HFF-Myc (cell line): ENCODE data around the gene OCIAD1.

Experiments used
- DNase-seq: peaks from one replicate; pipeline ENCODE4 v3.0.0-alpha.2; 2011; ENCODE audit warnings: low read depth; ENCODE audit errors: extremely low read depth
- H3K4me3 ChIP-seq: replicated peaks from 2 replicates; pipeline ENCODE4 v1.5.1; 2011; ENCODE audit warnings: low read depth, mild to moderate bottlenecking, control low read depth, low read length
- TF ChIP-seq, protein P1 (sequence below): IDR thresholded peaks from 2 replicates; pipeline ENCODE4 v1.5.1; 2012; ENCODE audit warnings: mild to moderate bottlenecking, low read depth, low read length, control low read depth; ENCODE audit errors: missing control alignments

Gene OCIAD1

DNA sequence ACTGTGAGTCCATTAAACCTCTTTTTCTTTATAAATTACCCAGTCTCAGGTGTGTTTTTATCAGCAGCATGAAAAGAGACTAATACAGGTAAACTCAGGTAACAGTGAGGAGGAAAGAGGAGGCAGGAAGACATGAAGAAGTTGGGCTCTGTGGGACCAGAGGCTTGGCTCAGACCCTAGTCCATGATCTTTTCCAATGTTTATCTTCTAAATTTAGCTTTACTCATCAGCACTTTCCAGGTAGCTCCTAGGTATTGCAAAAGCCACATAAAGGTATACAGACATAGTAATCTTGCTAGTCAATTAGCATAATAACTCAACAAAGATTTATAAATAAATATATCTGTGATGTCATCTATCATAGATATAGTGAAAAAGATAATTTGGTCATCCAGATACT, 39.6 kb upstream of the OCIAD1 start:
- TF ChIP-seq, protein P1, sequence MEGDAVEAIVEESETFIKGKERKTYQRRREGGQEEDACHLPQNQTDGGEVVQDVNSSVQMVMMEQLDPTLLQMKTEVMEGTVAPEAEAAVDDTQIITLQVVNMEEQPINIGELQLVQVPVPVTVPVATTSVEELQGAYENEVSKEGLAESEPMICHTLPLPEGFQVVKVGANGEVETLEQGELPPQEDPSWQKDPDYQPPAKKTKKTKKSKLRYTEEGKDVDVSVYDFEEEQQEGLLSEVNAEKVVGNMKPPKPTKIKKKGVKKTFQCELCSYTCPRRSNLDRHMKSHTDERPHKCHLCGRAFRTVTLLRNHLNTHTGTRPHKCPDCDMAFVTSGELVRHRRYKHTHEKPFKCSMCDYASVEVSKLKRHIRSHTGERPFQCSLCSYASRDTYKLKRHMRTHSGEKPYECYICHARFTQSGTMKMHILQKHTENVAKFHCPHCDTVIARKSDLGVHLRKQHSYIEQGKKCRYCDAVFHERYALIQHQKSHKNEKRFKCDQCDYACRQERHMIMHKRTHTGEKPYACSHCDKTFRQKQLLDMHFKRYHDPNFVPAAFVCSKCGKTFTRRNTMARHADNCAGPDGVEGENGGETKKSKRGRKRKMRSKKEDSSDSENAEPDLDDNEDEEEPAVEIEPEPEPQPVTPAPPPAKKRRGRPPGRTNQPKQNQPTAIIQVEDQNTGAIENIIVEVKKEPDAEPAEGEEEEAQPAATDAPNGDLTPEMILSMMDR: no peak
- no peak for DNase-seq
- H3K4me3 ChIP-seq: no peak overlapping the region

DNA sequence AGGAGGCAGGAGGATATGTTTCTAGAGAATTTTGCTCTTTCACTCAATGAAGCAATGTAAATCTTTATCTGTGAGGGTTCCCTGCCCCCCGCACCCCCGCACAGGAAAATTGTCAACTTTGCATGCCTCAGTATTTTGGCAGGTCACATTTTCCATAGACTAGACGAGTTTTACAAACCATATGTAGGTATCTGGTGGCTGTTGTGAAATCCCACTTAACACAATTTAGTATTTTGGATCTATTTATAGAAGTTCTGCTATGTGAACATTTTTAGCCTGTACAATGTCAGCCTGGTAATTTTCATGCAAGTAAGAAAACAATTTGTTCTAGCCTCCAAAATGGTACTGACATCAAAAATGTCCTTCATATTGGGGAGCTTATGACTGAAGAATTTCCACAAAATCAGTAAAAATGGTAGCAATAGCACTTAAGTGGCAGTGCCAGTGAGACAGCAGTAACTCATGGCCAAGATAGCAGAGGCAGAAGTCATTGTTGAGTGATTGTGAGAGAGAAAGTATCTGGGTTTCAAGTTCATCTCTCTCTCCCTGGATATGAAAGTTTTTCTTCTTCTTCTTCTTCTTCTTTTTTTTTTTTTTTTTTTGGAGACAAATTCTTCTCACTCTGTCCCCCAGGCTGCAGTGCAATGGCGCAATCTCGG, 38.4 kb upstream of the OCIAD1 start:
- no peak for DNase-seq
- no peak overlapping the region for H3K4me3 ChIP-seq
- TF ChIP-seq, protein P1: no peak

DNA sequence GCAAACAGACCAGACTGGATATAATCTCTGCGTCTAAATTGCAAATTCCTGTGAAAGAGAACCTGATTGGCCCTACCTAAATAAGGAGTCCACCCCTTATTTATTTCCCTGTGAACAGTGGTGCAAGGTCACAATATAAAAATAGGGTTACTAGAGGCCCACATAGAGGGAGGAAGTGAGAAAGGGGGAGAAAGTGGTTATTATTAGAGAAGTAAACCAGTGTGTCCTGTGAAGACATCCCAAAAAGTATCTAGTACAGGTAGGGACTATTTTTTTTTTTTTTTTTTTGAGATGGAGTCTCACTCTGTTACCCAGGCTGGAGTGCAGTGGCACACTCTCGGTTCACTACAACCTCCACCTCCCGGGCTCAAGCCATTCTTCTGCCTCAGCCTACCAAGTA, 35.8 kb upstream of the OCIAD1 start:
- TF ChIP-seq, protein P1: no peak
- no peak overlapping the region for H3K4me3 ChIP-seq
- DNase-seq: no peak

DNA sequence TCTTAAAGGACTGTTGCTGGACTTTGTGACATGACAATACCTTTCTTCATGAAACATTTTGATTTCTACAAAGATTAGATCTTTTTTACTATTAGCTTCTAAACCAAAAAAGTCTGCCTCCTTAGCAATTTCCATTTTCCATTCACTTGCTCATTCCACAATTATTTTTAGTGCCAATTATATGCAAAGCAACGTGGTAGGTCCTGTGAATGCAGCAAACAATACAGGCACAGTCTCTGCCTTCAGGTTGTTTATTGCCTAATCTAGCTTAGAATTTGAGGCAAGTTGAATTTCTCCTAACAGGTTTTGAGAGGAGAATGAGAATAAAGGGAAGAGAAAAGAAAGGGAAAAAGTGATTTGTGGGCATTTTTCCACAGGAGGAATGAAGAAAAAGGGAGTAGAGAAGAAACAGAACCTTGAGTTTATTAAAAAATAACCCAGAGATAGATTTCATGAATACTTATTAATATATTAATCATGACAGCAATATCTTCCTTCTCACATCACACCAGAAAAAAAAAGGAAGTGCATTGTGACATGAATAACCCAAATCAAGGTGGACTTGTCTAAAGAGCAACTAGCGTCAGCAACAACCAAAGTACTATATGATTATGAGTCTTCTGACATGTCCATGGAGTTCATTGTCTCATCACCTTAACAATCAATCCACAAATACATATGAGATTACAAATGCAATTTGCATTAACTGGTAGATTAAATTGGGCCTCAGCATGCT, 34.5 kb upstream of the OCIAD1 start:
- DNase-seq: no peak
- TF ChIP-seq, protein P1: no peak
- H3K4me3 ChIP-seq: no peak overlapping the region

DNA sequence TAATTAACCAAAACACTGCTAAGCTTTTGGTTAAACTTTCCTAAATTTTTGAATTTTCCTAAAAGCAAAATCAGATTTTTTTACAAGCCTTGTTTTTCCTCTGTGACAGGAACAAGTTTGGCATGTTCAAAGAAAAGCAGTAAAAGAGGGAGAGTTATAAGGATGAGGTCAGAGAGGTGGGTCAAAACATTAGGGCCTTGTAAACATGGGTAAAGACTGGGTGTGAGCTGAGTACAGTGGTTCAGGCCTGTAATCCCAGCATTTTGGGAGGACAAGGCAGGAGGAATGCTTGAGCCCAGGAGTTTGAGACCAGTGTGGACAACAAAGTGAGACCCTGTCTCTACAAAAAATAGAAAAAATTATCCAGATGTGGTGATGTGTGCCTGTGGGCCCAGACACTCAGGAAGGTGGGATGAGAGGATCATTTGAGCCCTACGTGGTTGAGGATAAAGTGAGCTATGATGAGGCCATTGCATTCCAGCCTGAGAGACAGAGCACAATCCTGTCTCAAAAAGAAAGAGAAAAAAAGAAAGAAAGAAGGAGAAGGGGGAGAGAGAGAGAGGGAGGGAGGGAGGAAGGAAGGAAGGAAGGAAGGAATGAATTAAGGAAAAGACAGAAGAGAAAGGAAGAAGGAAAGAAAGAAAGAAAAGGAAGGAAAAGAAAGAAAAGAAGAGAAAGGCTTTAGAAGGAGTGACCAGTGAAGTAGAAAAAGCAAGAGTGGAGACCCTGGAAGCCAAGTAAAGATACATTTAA, 33.8 kb upstream of the OCIAD1 start:
- H3K4me3 ChIP-seq: no peak overlapping the region
- TF ChIP-seq, protein P1: no peak
- no peak for DNase-seq

DNA sequence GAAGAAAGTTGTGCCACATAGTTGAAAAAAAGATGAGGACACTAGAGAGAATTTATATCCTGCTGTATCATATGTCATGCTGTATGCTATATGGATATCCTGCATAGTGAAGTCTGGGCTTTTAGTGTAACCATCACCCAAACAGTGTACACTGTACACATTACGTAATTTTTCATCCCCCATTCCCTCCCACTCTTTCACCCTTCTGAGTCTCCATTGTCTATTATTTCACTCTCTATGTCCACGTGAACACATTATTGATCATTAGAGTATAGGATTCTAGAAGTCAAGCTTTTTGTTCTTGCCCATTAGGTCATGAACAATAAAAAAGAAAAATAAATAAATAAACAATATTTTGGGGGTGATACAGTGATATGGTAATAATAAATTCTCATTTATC, 32.8 kb upstream of the OCIAD1 start:
- no peak for DNase-seq
- TF ChIP-seq, protein P1: no peak
- no peak overlapping the region for H3K4me3 ChIP-seq
